HG02759 (cell line): ENCODE data around the gene PRR35.

Experiments used
- ATAC-seq: cut with Tn5 transposase; IDR thresholded peaks from one replicate; pipeline ENCODE4 v1.9.1; 2021; ENCODE audit warnings: mild to moderate bottlenecking, moderate library complexity; ENCODE audit not compliant: unreplicated experiment

PRR35 gene

DNA sequence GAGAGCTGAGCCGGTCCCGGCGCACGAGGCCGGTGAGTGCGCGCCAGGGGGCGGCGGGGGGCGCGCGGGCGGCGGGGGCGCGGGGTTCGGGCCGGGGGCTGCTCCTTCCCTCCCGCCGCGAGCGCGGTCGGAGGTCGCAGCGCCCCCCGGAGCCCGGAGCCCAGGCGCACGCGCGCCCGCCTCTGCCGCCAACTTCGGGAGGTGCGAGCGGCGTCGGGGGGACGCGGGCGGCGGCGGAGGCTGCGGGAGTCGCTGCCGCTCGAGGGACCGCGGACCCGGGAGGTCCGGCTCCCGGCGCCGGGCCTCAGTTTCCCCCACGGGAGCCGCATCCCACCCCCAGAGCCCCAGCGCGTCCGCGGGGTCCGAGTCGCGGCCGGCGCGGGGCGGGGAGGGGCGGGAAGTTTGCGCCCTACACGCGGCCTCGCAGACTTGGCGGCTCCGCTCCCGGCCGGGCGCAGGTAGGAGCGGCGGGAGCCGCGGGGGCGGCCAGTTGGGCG, at the start of gene PRR35:
TSS of gene PRR35 (plus strand) at position 191 of the 497 bp plus-strand sequence. CDS start 2,901 bp downstream, outside the sequence.
- no peak for ATAC-seq

DNA sequence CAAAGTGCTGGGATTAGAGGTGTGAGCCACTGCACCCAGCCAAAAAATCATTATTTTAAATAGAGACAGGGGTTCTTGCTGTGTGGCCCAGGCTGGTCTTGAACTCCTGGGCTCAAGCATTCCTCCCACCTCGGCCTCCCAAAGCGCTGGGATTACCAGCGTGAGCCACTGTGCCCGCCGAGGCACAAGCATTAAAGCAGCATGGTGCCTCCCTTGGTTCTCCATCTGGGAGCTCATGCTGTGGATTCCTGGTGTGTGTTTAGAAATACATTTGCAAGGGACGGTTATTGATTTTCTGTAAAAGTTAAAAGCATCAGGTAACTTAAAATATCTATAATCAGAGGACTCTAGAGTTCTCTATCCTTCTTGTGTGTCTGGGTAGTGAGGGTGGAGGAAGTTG, 47.4 kb upstream of the PRR35 start:
- ATAC-seq: no peak

DNA sequence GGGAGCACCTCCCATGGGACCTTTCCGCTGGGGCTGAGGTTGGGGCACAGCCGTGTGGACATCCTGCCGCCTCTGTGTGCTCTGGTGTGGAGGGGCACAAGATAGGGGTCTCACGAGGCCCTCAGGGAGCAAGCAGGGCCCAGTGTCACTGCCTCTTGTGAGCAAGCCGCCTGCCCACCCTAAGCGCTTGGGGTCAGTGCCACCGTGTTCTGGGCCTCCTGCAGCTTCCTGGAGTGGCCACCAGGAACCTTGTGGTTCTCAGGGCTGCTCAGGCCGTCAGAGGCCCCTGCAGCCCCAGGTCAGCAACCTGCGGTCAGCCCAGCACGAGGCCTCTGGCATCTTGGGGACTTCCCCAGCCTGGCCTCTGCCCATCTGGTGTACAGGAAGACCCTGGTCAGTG, 46.2 kb upstream of the PRR35 start:
- ATAC-seq: no peak

DNA sequence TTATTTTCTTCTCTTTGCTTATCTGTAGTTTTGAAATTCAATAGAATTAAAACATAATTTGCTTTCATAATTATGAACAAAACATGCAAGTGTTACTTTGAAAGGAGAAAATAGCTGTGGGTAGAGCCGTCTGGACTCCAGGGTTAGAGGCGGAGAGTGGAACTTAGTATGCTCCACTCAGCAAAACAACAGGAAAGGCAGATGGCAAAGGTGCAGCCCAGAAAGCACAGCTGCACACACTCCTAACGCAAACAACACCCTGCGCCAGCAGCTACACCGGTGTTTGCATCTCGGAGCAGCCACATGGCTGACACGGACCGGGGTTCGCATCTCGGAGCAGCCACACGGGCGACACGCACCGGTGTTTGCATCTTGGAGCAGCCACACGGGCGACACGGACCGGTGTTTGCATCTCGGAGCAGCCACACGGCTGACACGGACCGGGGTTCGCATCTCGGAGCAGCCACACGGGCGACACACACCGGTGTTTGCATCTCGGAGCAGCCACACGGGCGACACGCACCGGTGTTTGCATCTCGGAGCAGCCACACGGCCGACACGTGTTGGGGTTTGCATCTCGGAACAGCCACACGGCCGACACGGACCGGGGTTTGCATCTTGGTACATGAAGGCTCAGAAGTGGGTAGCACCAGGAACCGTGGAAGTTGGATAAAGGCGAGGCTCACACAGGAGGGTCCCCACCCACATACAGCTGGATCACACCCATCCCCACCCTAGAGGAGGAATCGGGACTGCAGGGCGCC, 44.8 kb upstream of the PRR35 start:
- ATAC-seq: no peak

DNA sequence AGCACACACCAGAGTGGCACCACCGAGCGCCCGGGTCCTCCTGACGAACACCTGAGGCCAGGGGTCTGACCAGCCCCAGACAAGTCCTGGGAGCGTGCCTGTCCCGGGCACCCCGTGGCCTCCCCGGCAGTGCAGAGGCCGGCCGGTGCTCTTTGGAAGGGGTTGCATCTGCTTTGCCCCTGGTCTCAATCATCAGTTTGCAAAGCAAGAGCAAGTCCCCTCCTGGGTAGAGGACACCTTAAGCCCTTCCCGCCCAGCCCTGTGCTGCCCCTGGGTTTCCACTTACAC, 44.3 kb upstream of the PRR35 start:
- no peak for ATAC-seq

DNA sequence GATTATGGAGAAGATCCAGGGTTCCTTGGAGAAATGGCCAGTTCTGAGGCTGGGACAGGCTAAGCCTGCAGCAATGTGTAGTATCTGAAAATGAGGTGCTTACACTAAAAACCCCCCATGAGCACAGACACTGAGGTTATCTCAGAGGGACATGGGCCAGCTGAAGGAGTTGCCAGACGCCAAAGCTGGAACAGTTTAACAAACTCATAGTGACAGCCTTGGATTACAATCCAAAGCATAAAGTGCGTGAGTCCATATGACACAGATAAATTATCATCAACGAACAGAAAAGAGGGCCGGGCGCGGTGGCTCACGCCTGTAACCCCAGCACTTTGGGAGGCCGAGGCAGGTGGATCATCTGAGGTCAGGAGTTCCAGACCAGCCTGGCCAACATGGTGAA, 43.9 kb upstream of the PRR35 start:
- ATAC-seq: no peak

DNA sequence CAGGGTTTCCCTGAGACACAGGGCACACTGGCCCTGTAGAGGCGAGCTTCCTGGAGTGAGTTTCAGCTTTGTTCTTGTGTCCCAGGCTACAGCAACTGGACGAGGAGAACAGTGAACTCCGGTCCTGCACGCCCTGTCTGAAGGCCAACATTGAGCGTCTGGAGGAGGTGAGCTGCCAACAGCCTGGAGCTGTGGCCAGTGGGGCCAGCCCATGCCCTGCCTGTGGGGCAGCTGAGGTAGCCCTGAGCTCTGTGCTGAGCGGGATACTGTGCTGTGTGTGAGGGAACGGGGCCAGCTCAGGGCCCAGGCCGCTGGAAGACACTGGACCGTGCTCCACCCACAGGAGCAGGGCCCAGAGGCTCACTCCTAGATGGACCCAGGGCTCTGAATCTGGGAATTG, 41.3 kb upstream of the PRR35 start:
- no peak for ATAC-seq

DNA sequence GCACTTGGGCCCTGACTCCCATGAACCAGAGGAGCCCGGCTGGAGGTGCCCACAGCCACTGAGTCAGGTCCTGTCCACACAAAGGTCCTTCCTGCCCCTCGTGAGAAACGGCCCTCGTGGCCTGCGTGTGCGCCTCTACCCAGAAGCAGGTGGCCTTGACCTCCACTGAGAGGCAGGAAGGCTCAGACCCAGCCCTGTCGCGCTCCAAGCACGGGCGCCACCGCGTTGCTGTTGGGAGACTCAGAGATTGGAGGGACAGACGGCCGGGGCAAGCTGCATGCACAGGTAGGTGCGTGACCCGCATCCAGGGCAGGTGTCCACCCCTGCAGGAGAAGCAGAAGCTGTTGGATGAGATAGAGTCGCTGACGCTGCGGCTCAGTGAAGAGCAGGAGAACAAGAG, 40.8 kb upstream of the PRR35 start:
- ATAC-seq: no peak

DNA sequence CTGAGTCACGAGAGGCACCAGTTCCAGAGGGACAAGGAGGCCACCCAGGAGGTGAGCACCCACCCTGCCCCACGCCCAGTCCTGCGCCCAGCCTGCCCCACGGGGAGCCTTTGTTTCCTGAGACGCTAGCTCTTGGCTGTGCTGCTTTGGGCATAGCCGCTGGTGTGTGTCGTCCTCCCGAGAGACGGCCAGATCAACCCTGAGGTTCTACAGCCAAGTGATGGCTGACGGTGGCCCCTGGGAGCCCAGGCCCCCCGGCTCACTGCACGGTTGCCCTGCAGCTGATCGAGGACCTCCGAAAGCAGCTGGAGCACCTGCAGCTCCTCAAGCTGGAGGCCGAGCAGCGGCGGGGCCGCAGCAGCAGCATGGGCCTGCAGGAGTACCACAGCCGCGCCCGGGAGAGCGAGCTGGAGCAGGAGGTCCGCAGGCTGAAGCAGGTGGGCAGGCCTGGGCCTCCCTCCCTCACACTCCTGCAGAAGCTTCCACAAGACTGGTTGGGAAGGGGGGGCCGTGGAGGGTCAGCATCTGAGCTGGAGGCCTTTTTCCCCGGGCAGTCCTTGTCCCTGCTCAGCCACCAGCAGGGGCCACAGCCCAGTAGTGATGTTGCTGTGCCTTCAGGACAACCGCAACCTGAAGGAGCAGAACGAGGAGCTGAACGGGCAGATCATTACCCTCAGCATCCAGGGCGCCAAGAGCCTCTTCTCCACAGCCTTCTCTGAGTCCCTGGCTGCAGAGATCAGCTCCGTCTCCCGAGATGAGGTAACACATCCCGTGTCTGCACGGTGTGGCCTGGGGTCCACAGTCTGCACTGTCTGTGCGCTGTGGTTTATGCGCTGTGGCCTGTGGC, 40.1 kb upstream of the PRR35 start:
- ATAC-seq: no peak

DNA sequence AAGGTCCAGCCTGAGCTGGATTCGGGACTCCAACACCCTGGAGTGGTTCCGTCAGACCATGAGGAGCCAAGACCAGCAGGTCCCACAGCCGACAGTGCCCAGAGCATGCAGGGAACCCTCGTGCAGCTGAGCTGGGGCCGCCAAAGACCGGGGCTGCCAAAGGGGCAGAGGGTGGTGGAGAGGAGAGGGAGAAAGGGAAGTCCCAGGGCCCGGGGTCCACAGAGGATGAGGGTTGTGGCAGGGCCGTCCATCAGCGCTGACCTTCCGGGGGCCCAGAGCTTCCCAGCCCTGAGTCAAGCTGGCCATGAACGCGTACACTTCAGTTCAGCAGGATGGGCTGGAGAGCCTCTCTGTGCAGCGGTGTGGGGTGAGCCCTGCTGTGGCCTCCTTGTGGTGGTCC, 39.3 kb upstream of the PRR35 start:
- no peak for ATAC-seq

DNA sequence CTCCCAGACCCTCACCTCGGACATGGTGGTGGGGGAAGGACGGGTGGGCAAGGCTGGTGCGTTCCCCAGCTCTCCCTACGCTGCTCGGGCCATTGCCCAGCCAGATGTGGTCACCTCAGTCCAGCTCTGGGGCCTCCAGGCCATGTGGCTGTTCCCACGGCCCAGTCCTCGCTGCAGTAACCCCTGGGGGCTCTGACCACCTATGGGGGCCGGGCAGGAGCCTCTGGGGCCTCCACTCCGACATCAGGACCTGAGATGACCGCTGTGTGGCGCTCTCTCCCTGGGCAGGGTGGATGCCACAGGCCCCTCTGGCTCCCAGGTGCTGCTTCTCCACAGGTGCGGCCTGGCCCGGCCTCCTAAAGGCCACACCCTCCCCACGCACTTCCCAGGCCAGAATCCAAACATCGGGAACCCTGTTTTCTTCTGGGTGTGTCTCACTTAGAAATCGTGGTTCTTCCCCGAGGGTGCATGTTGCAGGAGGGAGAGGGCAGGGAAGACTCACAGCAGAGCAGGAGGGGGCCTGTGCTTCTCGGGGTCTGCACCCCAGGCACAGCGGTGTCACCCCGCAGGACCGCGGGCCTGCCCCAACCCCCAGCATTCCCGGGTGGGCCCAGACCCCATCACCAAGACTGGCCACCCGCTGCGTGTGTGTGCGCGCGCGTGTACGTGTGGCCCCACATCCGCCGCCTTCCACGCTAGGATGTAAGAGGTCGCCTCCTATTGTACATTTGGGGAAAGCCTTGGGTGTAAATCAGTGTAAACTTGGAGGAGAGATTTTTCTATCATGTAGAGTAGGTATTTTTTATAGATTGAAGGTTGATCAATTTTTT, 38.6 kb upstream of the PRR35 start:
- ATAC-seq: no peak

DNA sequence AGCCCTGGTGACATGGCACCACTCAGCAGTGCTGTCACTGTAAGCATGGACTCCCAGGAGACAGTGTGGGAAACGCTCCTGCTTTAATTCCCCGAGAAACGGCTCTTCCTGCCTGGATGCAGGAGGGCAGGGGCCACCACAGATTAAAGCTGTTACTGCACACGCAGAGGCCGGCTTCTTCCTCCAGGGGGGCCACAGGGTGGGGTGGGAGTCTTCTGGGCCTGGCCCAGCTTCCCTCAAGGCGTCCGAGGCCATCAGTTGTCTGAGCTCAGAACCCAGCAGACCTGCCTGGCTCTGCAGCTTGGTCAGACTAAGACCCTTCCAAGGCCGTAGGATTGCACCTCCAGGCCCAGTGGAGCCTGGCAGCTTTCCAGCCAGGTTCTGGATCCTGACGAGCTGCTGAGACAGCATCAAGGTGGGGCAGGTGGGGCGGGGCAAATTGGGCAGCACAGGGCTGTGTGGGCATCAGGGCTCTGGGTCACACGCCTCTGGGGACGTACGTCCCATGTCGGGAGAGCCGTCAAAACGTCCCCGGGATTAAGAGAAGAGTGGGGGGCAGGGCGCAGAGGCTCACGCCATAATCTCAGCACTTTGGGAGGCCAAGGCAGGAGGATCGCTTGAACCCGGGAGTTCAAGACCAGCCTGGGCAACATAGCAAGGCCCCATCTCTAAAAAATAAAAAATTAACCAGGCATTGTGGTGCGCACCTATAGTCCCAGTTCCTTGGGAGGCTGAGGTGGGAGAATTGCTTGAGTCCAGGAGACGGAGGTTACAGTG, 37.7 kb upstream of the PRR35 start:
- ATAC-seq: no peak

DNA sequence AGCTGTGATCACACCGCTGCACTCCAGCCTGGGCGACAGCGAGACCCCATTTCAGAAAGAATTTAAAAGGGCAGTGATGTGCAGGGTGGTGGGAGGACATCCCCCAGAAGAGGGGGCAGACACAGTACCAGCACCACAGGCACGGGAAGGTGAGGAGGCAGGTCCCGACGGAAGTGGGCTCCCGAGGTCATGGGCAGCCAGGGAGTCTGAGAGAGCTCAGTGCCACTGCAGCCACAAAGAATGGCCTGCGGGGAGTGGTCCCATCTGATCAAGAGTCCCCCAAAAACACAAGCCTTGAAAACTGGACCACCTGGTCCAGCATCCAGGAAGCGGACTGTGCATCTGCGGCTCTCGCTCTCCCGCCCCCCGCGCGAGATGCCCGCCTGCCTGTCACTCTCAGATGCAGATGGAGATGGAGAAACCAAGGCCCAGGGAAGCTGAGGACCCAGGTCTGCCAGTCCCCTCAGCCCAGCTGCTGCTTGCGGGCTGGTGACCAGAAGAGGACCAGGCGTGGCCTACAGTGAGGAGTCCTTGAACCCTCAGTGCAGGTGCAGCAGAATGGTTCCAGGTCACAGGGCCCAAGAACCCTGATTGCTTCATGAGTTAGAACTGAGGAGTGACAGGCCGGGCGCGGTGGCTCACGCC, 37.0 kb upstream of the PRR35 start:
- ATAC-seq: no peak

DNA sequence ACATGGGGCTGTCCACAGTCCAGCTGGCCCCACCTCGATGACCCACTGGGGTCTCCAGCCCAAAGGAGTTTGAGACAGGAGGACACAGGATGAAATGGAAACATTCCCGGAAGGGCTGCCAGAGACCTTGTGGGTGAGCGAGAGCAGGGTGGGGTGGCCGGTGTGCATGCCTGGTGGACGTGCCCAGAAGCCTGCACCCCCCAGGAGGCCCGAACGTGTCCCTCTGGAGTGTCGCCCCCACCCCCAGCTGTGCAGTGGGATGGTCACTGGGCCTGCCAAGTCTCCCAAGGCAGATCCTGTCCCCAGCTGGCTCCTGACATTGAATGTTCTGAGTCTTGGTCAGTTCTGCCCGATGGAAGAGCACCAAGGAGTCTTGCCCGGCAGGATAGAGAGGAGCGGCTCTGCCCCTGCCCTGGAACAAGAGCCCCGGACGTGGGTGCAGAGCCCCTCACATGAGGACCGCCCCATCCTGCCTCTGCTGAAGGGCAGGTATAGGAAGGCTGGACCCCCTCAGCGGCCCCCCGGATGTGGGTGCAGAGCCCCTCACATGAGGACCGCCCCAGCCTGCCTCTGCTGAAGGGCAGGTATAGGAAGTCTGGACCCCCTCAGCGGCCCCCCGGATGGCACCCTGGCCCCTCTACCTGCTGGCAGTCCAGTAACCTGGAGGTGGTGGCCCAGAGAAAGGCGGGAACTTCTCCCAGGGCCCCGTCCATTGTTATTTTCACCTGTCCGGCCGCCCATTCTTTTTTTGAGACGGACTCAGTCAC, 35.7 kb upstream of the PRR35 start:
- ATAC-seq: no peak

DNA sequence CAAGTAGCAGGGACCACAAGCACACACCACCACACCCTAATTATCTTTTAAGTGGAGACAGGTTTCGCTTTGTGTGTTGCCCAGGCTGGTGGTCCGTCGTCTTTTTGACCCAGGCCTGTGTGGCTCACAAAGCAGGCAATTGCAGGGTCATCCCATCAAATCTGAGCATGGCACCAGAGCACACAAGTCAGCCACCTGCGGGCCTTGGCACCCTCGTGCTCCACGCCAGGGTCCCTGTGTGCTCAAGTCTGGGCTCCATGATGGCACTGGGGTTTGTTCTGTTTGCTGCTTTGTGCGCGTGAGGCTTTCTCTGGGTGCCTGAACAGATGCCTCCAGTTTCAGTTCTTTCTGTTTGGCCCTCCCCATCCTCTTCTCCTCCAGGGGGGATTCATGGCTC, 35.1 kb upstream of the PRR35 start:
- no peak for ATAC-seq

DNA sequence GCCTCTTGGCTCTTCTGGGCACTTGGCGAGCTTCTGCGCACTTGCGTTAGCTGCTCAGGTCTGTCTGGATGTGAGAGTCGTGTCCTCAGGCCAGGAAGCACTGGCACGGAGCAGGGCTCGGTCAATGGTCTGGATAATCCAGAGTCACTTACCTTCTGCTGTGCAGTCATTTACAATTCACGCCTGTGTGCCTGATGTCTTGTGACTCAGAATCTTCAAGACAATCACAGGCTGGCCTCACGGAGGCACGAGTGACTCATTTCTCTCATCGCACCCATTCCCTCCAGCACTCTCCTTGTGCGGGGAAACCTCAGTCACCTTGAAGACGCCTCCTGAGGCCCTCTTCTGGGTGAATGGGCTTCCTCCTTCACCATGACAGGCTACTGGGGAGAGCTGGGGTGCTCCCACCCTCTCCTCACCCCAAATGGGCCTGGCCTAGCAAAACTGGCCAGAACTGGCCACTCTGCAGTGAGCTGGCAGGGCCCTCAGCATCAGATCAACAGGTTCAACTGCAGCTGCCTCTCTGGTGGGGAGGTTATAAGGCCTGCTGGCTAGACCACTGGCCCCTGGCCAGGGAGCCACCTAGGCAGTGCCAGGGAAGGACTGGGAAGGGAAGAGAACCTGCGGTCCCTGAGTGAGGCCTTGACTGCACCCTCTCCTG, 34.5 kb upstream of the PRR35 start:
- ATAC-seq: no peak

DNA sequence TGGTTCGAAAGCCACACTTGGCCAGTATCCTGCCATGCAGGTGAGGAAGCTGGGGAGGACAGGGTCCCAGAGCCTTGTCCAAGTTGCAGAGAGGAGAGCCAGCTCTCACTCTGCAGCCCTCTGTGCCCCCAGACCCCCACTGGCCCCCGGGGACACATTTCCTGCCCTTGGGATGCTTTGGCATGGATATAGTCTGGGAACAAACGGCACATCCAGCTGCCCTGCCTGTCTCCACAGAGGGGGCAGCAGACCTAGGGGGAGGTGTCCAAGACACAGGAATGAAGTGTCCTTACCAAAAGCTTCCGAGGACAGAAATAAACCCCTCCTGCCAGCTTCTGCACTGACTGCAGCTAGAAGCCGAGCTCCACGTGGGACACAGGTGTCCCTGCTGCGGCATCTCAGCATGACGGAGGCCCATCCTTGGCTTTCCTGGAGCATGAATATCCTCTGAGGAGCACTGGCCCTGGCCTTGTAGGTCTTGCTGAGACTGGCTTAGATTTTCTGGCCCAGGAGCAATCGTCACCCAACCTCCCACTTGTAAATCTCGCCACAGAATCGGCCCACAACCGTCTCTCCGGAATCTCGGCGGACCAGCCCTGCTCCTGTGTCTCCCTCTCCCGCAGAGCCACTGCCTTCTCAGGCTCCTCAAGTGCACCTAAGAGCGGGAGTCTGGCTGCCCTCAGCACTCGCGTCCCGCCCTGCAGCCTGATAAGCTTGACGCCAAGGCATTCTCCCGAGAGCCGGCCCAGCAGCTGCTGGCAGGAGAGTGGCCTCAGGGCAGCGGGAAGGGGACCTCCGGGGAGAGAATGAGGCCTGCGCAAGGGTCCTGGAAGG, 33.8 kb upstream of the PRR35 start:
- no peak for ATAC-seq
